Right forelimb (tissue), 1 donor: Measurements from ENCODE around the gene RGS2.

Experiments used
- DNase-seq: peaks from one replicate; pipeline ENCODE4 v3.0.0-alpha.2; 2018

The RGS2 gene

DNA sequence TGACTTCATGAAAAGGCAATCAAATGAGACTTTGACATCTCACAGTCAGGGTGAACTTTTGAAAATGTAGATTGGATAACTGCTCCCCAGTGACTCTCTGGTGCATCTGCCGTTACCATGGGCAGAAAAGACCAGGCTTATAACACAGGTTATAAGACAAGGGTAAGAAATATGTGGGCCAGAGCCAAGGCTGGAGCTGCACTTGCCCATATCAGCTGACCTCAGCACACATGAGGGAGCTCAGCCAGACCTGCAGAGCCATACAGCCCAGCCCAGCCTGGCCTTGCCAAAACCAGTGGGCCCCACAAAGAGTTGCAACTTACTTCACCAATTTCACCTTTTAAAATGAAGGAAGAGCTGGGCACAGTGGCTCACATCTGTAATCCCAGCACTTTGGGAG, 11.7 kb upstream of the RGS2 start:
- DNase-seq, result no peak

DNA sequence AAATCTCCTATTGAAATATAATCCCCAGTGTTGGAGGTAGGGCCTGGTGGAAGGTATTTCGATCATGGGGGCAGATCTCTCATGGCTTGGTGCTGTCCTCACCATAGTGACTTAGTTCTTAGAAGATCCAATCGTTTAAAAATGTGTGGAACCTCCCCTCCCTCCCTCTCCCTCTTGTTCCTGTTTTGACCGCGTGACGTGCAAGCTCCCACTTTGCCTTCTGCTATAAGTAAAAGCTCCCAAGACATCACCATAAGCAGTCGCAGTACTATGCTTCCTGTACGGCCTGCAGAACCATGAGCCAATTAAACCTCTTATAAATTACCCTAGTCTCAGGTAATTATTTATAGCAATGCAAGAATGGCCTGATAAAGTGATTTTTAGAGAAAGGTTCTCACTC, 10.9 kb upstream of the RGS2 start:
- DNase-seq, result no peak

DNA sequence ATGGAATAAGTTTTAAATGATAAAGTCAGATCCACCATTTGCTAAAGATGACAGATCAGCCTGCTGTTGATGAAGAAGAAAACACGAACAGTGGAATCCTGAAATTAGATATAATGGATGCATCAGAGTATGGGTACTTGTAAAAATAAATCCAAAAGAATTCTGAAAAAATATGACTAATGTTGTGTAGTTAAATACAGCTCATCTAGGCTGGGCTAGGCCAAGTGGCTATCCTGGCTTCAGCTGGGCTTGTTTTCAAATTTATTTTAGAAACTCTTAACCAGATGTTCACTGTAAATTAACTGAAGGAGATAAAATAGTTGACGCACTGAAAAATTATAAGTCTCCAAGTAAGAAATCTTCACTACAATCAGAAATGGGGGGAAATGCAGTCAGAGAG, 7.4 kb upstream of the RGS2 start:
- DNase-seq, result no peak

DNA sequence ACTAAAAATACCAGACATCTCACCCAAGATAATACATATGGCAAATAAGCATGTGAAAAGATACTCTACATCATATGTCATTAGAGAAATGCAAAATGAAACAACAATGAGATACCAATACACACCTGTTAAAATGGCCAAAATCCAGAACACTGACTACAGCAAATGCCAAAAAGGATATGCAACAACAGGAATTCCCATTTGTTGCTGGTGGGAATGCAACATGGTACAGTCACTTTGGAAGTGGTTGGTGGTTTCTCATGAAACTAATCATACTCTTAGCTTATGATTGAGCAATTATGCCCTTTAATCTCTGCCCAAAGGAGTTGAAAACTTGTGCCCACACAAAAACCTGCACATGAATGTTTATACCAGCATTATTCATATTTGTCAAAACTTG, 6.4 kb upstream of the RGS2 start:
- no peak for DNase-seq

DNA sequence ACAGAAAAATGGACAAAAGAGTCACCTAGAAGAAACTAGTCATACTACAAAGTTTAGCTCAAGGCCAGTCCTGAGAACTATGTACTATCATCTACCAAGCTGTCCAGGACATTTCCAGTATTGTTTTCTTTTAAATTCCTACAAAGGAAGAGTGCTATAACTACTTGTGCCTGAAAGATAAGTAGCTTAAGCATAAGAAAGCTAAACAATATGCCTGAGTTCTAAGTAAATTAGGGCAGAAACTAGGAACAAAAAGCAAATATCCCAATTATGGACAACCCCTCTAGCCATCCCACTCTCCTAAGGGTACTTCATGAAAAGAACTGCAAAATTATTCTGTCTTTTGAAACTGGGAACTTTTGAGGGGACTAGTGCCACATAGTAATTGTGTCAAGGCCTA, 5.3 kb upstream of the RGS2 start:
- no peak for DNase-seq

DNA sequence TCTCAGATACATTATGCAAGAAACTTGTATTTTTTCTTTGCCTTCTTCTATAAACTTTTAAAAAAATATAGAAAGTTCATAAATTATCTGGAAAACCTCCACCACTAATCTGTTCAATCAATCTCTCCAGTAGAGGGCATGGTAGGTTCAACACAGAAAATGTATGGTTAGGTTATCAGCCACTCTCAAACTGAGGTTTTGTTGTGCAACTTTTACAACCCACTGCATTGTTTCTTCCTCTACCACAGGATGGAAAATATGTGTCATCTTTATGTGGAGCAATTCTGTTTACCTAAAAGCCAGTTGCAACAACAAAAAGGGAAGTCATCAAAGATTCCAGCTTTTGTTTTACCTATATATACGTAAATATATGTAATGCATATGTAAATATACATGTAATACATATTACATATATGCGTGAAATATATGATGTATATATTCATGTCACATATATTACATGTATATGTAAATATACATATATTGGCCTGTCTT, 3.0 kb upstream of the RGS2 start:
- no peak for DNase-seq

DNA sequence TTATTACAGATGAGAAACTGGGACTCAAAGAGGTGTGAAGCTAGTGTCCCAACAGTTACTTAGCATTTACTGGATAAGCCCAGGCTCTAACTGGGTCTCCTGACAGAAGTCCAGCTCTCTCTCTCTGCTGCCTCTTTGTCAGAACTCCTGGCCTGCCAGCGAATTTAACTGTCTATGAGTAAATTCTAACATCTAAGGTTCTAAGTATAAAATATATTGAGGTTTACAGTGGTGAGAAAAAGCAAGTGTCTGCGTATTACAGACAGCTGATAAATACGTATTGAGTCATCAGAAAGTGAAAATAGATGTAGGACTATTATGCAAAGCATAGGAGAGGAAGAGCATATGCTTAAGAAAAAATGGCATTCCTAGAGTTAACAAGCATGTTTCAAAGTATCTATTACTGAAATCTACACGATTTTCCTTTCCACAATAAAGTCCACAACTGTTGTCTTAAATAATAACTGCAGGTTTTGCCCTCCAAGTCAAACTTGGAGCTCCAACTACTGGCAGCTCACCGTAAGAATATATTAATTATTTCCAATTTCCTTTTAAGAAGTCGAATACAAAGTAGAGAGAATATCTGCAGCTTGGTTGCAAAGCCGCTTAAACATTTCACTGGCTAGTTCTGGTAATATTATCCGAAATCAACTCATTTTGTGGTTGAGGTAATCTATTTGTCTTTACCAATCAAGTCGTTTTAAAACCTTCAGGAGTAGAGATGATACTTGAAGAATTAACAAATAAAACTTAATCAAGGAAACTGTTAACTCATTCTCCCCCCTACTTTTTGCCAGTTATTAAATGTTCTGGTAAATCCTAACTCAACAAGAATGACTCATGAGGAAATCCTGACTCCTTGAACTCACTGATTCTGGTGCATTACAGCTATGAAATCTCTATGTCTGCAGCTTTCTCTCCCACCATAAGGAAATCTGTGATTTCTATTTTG, 1.4 kb upstream of the RGS2 start:
- DNase-seq, result no peak

DNA sequence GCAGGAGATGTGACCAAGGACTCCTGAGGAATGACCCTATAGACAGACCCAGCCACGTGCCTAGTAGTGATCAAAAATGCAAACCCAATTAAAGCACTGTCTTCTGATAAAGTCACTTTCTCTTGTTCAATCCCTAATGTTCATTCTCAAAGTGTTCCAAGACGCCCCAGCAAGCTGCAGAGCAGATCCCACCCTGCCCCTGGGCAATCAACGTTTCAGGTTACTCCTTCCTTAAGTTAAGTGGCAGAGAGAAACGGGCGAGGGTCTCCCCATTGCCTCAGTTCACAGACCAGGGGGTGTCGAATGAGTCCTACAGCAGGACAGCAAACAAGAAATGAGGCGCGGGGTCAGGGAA, 699 bp upstream of the RGS2 start:
- no peak for DNase-seq

DNA sequence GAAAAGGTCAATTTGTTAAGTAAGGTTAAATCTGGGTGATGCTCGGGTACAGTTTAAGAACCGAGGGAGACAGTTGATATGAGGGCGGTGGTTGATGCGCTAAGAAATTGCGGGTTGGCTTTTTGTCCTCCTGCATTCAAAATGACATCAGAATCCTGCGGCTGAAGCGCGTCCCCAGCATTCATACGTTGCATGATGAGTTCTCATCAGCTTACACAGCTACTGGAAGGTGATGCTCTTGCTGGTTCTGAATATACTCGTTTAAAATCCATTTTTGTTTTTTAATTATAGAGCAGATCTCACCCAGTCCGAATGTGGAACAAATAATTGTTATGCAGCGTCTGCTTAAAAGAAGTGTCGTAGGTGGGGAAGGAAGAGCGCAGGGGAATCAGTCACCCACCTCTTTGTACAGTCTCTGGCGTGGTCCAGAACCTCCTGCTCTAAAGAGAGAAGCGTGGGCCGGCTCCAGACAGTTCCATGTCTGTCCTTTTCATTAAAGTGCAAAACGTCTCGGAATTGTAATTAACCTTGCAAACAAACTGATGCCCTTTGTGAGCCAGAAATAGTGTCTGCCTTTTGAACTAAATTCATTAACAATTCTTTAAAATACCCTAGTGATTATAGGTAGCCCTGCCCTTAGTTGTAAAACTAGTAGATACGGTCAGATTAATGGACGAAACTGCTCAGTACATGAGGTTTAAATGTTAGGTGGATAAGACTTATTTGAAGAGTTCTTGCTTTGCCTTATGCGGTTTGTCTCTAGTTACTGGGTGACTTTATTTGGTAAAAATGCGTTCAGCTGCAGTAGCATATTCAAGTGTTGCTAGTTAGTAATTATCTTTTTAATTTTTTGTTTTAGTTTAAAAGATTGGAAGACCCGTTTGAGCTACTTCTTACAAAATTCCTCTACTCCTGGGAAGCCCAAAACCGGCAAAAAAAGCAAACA, 741 bp downstream of the RGS2 start:
- no peak for DNase-seq

DNA sequence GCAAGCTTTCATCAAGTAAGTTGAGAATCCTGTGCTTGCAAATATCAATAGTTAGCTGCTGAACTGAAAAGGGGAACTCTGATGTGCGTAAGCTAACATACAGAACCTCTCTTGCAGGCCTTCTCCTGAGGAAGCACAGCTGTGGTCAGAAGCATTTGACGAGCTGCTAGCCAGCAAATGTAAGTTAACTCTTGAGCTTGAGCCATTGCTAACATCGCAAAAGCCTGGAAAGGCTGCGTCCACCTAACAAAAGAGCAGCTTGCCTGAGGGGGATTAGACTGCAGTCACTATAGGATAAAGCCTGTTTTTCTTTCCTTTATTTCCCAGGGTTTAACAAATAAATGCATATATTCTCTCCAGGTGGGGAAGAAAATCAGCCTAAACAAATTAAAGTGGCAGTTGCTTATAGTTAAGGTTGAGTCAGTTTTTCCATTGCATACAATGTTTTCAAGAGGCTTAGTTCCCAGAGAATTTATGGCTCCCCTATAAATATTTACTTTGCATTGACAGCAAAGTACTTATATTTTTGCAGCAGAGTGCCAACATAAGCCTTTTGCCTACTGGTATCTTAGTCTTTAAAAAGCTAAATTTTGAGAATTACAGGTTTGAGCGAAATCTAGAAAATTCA, 1.5 kb downstream of the RGS2 start:
- DNase-seq, result peak; percentile 53

DNA sequence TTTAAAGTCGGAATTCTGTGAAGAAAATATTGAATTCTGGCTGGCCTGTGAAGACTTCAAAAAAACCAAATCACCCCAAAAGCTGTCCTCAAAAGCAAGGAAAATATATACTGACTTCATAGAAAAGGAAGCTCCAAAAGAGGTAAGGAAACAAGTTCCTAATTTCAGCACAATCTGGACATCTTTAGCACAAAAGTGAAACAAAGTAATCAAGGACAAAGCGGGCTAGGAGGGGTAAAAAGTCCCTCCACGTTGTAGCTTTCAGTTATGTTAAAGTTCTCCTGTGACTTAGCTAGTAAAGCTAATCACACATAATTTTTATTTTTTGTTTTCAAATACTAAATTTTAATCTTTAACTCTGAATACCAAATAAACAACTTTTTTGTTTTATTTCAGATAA, 2.2 kb downstream of the RGS2 start:
- no peak for DNase-seq

DNA sequence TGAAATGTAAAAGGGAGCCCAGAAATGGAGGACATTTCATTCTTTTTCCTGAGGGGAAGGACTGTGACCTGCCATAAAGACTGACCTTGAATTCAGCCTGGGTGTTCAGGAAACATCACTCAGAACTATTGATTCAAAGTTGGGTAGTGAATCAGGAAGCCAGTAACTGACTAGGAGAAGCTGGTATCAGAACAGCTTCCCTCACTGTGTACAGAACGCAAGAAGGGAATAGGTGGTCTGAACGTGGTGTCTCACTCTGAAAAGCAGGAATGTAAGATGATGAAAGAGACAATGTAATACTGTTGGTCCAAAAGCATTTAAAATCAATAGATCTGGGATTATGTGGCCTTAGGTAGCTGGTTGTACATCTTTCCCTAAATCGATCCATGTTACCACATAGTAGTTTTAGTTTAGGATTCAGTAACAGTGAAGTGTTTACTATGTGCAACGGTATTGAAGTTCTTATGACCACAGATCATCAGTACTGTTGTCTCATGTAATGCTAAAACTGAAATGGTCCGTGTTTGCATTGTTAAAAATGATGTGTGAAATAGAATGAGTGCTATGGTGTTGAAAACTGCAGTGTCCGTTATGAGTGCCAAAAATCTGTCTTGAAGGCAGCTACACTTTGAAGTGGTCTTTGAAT, 2.9 kb downstream of the RGS2 start:
- no peak for DNase-seq

DNA sequence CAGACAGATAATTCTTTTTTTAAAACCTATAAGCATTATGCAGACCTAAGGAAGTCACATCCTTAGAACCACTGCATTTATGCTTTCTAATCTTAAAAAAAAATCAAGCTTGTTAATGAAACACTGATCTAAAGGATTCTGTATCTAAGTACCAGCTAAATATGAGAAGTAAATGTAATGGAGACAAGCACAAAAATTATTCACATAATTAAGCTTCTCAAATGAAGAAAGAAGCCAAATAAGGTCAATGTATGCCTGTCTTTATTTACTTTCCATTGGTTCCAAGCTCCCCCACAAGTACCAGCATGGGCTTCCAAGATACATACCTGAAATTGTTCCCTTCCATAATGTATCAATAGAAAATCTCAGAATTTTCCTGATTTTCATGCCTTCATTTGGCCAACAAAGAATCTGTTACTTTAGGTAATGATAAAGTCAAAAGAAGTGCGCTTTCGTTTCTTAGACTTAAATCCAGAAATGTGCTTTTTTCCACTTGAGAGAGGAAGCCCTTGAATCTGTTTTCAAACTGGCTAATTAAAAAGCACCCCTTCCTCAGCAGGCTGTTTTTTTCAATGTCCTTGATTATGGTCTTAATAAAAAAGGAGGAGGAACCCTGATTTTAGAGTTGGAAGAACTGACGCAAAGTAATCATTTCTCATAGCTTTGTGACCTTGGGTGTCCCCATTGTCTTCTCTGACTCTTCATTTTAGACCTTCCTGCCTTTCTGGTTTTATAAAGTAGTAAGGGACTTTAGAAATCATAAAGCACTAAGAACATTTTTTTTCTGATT, 3.8 kb downstream of the RGS2 start:
- no peak for DNase-seq

DNA sequence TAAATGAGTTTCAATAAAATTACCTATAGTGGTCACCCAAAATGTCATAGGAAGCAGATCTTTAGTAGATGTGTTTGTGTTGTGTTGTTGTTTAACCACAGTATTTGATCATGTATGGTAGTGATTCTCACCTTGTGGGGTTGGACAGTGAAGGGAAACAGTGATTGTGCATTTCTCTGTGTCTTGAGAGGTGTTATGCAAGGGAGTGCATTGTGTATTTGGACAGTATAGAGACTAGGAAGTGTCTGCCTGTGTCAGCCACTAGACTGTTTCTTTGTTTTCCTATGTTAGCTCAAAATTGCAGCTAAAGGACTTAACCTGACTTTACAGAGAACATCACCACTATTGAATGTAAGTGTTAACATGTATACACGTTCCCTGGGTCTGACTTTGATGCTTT, 6.0 kb downstream of the RGS2 start:
- no peak for DNase-seq

DNA sequence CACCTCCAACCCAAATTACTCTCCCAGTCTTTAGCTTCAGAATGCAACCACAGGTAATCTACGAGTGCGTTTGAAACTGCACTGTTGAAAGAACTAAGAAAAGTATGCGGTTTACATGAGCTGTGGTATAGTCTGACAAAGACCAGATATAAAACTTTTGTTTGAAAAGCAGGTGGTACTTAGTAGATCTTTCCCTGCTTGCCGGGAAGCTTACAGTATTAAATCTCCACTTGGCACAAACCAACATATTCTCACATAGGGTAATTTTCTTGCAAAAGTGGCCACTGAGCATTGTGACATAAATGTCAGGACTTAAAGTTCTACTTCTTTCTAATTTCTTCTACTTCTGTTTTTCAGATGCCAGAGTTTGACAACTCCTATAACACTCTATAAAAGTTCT, 8.4 kb downstream of the RGS2 start:
- no peak for DNase-seq

DNA sequence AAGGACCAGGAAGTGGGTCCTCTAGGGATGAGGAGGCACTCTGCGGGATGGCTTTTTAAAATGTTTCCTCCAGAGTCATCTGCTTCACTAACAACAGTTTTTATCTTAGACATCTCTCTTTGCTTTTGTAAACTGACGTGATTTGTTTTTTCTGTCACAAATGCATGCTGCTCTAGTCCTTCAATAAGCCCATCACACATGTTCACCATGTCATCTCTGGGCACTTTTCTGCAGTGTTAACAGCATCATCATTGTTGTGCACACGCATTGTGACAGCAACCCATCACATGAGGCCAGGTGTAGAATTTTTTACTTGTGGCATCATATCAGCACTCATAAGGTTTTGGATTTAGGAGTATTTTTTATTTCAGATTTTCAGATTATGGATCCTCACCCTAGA, 12.5 kb downstream of the RGS2 start:
- no peak for DNase-seq

DNA sequence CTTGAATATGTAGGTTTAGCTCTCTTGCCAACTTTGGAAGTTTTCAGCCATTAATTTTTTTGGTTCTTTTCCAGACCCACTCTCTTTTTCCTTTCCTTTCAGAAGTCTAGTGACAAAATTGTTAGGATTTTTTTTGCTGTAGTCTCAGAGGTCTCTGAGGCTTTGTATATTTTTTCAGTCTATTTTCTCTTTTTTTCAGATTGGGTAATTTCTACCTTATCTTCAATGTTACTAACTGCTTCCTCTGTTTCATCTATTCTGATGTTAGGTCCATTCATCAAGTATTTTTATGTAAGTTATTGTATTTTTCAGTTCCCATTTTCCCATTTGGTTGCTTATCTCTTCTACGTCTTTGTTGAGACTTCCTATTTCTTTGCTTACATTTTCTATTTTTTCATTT, 15.7 kb downstream of the RGS2 start:
- DNase-seq, result no peak

DNA sequence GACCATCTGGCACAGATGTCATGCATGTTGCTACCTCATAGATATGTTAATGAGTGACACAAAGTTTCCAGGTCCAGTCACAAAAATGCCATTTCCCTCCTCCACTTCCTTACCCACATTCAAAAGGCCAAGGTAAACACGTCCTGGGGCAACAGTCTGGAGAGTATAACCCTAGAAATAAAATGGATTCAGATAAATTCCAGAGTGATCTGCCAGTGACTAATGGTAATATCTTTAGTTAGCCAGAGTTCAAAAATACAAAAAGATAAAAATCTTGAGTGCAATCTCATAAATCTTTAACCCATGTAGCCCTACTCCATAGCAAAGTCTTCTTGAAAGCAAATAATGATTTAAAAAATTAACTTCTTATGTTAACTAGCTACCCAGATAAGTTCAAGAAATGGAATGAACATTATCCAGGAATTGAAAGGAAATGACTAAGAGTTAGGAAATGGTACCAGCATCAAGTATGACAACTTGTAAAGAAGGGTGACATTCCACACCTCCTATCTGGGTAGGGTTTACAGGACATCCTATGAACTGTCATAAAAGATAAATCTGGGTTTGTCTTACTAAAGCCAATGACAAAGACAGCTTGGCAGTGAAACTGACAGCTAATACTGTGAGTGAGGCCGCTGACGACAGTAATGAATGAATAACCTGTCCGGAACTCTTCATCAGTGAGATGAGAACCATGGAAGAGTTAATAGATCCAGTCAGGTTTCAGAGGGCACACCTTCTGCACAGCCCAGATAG, 18.1 kb downstream of the RGS2 start:
- DNase-seq, result no peak

DNA sequence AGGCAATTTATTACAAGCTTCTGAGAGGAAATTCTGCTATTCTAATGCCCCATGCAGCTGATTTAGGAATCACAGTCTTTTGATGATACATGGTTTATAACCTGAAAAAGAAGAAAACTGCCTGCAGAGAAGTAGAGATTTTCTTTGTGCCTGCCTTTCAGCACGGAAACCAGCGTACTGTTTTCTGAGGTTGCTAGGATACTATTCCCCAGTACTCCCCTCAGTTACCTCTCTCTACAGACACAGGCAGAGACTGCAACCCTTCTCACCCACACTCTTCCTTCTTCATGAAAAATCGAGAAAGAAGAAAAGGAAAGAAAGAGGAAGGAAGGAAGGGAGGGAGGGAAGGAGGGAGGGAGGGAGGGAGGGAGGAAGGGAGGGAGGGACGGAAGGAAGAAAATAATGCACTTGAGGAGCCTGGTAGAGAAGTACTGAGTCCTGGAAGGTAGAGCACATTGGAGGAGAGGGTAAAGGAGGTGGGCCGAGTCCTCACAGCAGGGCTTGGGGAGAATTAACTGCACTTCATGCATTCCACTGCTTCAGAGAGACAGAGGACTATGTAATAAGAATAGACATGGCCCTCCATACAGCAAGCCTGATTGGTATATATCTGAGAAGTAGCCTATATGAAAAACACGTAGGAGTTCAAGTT, 21.9 kb downstream of the RGS2 start:
- no peak for DNase-seq

DNA sequence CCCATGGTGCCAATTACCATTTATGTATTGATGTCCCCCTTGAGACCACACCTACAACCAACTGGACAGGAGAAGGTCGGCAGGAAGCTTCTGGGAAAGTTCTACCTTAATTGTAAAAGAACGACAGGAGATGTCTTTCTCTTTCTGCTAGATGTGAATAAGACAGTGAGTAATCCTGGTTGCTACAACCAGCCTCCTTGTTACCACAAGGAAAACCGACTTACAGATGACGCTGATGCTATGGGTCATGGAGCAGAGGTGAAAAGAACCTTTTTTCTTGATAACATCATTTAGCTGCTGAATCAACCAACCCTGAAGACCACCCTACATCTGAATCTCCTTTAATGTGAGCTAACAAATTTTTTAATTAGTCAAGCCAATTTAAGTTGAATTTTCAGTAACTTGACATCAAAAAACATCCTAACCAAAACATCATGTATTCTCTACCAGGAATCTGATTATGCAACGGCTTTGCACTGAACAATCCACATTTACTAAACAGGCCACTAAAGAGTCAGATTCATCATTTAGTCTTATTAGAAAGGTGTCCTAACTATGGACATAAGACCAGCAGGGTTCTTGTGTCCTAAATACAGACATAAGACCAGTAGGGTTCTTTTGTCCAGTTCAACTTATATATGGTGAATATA, 23.0 kb downstream of the RGS2 start:
- DNase-seq, result no peak
